Fibroblast of skin of back (primary cell): Measurements from ENCODE around the gene NOP53. TPM values are rescaled to one million over a fixed set of nuclear protein-coding genes. Genes with fewer than 3 reads are reported as not detected.
"Not testable (repeated sequence)": the region's sequence is repeated elsewhere in the genome, so short reads cannot be mapped to it uniquely, and the experiment has no call there.

ENCODE experiments used
- DNase-seq: peaks from one replicate; pipeline ENCODE4 v3.0.0-alpha.2; 2013
- polyA plus RNA-seq, 2 experiments: library from polyadenylated mRNA; unstranded; fragments of 120-200 nt; gene quantifications; one replicate each; pipeline ENCODE4 v1.2.1, GENCODE V29; 2013; ENCODE audit not compliant: insufficient read length in 2 of 2

Gene NOP53
- 139 TPM for polyA plus RNA-seq (2013, experiment 1 of 2; ENCODE audit: insufficient read length)
- polyA plus RNA-seq (2013, experiment 2 of 2; ENCODE audit: insufficient read length): 233 TPM

DNA sequence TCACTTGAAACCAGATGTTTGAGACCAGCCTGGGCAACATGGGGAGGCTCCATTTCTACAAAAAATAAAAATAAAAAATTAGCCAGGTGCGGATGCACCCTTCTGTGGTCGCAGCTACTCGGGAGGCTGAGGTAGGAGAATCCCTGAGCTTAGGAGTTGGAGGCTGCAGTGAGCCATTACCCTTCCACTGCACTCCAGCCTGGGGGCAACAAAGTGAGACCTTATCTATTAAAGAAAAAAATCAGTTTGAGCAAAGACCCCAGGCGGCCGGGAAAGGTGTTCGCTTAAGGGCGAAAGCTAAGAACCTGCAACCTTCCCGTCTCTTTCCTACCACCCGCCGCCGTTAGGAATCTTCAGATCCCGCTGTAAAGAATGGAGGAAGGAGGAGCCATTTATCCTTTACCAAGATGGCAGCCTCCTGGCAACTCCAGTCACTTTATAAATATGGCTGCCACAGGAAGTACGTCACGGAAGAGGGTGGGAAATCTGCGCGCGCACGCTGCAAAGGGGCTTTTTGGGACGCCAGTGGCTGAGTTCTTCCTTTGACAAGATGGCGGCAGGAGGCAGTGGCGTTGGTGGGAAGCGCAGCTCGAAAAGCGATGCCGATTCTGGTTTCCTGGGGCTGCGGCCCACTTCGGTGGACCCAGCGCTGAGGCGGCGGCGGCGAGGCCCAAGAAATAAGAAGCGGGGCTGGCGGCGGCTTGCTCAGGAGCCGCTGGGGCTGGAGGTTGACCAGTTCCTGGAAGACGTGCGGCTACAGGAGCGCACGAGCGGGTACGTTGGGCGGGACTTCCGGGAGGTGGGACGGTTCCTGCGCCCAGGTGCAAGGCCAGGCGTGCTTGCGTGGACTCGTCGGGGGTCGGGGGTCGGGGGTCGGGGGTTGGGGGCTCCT, at the start of gene NOP53:
TSS of gene NOP53 (plus strand) at position 537 of the 892 bp plus-strand sequence. CDS start at position 551, 14 bp downstream.
- DNase-seq: peak; percentile 96

DNA sequence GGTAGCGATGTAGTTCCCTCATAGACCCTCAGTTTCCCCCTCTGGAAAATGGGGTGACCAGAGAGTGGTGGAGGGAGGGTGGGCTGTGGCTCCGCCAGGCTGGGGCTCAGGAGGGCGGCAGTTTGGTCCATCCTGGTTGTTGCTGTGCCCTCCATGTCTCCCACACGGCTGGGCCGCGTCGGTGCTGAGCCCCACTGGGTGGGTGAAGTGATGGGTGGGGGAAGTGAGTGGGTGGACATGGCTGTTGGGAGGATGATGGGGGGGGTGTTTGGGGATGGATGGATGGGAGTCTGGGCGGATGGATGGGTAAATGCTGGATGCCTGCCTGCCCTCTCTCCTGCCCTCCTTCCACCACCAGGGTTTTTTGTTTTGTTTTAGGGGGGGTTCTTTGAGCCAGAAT, 48.7 kb upstream of the NOP53 start:
- no peak for DNase-seq

DNA sequence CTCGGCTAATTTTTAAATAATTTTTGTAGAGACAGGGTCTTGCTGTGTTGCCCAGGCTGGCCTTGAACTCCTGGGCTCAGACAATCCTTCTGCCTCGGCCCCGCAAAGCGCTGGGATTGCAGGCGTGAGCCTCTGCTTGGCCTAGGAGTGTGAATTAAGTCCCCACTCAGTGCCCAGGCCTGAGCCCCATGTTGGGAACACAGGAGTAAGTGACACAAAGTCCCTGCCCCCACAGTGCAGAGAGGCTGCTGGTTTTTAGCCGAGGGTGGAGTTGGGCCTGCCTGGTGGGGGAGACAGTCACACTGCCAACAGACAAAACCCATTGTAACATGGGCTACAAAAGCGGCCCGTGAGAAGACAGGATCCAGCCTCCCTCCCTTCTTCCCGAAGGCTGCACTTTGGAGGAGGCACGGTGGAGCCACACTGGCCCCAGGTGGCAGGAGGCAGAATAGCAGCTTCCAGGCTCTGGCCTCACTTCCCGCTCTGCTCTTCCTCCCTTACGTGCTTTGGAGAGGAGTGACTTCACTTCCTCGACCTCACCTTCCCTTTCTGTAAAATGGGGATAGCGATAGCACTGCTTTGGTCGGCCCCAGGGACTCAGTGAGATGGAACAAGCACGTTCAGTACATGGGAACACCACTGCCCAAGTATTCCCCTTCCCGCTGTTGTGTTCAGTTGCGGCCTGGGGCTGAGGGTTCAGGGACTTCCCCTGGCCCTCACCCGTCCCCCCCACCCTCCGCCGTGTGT, 47.3 kb upstream of the NOP53 start:
- DNase-seq: peak; percentile 83

DNA sequence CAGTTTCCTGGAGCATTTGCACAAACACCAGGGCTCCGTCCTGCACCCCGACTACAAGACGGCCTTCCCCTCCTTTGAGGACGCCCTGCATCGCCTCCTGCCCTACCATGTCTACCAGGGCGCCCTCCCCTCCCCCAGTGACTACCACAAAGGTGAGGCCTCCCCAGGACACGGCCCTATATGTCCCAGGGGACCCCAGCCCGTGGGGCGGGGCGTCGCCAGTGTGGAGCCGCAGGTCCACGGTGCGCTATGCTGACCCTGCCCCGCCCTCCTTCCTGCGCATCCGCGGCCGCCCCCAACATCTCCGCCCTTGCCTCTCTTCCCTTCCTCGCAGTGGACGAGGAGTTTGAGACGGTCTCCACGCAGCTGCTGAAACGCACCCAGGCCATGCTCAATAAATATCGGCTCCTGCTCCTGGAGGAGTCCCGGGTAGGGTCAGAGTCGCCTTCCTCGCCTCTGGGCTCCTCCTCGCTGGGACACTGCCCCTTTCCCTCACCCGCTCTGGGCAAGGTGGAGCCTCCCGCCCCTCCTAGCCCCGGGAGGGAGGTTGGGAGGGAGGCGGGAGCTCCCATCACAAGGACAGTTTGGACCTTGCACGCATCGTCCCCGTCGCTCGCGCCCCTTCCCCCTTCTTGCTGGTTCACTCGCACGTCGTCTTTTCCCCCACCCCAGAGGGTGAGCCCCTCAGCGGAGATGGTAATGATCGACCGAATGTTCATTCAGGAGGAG, 46.6 kb upstream of the NOP53 start:
- DNase-seq: no peak

DNA sequence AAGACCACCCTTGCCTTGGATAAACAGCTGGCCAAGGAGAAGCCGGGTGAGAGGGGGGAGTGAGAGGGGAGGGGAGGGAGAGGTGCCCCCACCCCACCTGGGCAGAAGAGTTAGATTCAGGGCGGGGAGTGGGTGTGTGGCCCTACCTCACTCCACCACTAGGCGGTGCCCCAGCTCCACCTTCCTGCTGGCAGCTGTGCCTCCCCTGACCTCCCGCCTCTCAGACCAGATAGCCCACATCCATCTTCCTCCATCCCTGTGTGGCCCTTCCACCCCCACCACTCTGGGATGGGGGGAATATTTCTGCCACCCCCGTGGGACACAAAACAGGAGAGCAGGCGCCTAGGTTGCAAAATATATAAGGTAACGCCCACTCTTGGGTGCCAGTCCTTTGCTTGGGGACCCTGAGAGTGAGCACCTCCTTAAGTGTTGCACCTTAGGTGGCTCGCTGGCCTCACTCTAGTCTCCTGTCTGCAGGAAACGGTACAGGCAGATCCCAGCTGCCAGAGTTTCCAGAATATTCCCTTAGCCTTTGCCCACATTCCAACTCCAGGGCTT, 45.9 kb upstream of the NOP53 start:
- peak; percentile 42 for DNase-seq

DNA sequence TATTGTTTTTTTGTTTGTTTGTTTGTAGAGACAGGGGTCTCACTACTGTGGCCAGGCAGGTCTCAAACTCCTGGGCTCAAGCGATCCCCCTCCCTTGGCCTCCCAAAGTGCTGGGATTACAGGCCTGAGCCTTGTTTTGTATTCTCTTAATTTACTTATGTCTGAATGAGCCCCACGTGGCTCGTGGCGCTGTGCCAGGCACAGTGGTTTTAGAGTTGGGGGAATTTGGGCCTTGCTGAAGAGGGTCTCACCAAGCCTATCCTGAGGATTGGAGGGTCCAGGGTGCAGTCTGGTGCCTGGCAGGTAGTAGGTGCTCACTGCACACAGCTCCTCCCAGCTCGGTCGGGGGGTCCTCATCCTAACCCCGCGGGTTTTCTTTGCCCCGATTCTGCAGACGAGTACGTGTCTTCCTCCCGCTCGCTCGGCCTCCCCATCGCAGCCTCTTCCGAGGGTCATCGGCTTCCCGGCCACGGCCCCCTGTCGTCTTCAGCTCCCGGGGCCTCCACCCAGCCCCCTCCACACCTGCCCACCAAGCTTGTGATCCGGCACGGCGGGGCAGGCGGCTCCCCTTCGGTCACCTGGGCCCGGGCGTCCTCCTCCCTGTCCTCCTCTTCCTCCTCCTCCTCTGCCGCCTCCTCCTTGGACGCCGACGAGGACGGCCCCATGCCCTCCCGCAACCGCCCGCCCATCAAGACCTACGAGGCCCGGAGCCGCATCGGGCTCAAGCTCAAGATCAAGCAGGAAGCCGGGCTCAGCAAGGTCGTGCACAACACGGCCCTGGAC, 44.2 kb upstream of the NOP53 start:
- no peak for DNase-seq

DNA sequence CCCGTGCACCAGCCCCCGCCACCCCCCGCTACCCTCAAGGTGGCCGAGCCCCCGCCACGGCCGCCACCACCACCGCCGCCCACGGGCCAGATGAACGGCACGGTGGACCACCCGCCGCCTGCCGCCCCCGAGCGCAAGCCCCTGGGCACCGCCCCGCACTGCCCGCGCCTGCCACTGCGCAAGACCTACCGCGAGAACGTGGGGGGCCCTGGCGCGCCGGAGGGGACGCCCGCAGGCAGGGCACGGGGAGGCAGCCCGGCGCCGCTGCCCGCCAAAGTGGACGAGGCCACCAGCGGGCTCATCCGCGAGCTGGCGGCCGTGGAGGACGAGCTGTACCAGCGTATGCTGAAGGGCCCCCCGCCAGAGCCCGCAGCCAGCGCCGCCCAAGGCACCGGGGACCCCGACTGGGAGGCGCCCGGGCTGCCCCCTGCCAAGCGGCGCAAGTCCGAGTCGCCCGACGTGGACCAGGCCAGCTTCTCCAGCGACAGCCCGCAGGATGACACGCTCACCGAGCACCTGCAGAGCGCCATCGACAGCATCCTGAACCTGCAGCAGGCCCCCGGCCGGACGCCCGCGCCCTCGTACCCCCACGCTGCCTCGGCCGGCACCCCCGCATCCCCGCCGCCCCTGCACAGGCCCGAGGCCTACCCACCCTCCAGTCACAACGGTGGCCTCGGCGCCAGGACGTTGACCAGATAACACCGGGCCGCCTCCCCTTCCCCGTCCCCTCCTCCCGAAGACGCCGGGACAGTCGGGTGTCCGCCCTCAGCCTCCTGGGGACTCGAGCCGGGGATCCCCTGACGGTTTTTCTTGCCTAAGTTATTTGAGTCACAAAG, 43.4 kb upstream of the NOP53 start:
- DNase-seq: no peak

DNA sequence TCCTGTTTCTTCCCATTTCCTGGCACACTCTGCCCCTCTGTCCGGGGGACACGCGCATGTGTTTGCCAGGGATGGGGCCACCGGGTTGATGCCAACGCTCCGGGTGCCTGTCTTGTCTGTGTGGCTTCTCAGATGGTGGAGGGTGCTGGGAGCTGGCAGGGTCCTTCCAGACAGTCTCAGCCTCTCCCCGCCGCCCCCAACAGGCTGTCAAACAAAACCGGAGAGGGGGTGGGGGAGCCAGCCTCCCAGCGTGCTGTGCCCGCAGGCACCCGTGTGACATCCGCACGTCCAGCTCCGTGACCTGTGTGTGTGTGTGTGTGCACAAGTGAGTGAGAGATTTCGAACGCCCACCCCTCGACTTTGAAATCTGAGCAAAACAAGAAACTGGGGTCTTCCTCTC, 42.7 kb upstream of the NOP53 start:
- no peak for DNase-seq

DNA sequence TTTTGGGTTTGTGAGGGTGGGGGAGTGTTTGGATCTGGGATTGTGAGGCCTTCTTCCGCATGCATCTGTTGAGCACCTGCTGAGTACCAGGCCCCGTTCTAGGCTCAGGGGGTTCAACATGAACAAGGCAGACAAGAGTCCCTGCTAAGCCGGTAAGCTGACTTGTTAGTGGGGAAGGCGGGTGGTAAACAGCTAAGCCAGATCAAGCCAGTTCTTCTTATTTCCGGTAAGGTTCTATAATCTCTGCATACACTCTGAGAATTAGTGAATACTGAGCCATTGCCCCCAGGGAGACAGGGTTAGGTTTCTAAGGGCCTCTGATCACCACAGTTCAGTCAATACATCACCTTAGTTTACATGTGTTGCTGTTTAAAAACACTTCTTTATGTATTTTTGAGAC, 42.0 kb upstream of the NOP53 start:
- no peak for DNase-seq

DNA sequence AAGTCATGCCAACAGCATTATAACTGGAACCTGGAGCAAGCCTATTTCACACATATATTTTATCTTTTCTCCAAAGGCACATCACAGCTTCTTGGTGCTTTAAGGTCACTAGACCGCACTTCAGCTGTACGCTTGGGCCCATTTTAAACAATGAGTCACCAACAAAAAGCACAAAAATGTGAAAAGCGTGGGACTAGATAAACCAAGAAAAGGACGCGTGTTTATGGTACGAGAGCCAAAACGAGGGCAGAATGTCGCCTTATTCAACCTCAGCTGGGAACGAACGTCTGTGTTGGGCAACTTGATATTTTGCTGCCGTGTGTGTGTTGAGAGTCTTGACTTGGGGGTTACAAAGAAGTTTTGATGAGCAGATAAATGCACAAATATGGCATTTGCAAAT, 41.3 kb upstream of the NOP53 start:
- DNase-seq: no peak

DNA sequence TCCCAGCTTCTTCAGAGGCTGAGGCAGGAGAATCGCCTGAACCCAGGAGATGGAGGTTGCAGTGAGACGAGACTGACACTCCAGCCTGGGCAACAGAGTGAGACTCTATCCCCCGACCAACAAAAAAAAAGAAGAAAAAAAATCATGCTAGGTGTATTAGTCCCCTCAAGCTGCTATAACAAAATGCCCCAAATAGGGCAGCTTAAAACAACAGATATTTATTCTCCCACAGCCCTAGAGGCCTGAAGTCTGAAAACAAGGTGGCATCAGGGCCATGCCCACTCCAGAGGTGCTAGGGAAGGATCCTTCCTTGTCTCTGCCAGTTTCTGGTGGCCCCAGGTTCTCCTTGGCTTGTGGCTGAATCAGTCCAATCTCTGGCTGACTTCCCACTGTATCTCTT, 40.7 kb upstream of the NOP53 start:
- DNase-seq: no peak

DNA sequence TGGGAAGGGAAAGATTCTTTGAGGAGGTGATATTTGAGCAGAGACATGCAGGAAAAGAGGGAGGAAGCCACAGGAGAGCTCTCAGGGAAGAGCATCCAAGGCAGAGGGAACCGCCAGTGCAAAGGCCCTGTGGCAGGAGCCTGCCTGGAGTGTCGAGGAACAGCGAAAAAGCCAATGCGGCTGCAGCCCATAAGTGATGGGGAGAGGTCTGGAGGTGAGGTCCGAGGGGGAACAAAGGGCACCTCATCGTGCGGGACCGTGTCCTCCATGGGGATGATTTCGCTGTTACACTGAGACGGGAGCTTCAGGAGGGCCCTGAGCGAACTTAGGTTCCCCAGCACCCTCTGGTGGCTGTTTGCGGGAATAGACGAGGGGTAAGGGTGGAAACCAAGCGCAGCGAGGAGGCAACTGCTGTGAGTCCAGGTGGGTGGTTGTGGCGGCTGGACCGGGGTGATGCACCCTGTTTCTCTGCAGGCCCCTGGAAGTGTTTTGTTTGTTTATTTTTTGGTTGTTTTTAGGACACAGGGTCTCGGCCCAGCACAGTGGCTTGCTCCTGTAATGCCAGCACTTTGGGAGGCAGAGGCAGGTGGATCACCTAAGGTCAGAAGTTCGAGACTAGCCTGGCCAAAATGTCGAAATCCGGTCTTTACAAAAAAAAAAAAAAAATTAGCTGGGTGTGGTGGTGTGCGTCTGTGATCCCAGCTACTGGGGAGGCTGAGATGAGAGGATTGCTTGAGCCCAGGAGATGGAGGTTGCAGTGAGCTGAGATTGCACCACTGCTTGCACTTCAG, 38.0 kb upstream of the NOP53 start:
- DNase-seq: peak; percentile 77

DNA sequence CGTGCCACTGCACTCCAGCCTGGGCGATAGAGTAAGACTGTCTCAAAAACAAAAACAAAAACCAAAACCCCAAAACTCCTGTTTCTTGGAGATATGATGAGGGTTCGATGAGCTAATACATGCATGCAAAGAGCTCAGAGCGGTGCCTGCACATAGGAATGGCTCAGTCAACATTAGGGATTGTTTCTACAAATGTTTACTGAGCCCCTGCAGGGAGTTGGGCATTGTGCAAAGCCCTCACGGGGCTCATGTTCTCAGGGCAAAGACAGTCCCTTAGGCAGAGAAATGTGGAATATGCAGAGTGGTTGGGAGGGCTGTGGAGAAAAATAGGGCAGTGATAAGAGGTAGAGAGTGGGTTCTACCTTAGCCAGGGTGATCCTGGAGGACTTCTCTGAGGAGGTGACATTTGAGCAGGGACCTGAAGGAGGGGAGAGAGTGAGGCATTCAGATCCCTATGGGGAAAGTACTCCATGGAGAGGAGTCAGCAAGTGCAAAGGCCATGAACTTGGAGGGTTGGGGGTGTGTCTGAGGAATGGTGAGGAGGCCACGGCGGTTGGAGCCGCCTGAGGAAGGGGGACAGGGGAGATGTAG, 33.6 kb upstream of the NOP53 start:
- DNase-seq: no peak

DNA sequence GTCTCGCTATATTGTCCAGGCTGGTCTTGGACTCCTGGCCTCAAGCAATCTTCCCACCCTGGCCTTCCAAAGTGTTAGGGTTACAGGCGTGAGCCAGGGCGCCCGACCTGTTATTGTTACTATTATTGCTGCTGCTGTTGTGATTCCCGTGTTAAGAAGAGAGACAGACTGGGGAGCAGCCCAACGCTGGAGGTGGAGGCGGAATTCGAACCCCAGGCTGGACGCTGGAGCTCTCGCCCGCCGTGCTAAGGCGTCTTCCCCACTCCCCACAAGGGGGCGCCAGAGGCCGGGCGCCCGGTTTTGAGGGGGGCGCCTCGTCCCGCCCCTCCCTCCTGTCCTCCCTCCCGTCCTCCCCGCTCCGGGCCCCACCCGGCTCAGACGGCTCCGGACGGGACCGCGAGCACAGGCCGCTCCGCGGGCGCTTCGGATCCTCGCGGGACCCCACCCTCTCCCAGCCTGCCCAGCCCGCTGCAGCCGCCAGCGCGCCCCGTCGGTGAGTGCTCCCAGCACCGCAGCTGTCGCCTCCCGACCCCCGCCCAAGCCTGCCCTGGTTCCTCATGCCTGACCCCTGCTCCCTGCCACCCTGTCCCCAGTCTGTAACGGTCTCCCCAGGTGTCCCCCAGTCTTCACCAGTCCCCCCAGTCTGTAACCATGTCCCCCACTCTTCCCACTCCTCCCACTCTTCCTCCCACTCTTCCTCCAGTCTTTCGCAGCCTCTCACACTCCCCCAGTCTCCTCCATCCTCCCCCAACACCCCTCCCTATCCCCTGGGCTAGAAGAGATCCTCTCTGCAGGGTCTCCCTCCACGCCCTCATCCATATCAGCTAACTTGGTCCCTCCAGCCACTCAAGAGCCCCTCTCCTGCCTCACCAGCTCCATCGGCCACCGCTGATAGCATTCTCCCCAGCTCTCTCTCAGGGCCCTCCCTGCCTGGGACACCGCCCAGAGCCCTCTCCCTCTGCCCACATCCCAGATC, 32.0 kb upstream of the NOP53 start, which contains the start of gene EHD2:
TSS of gene EHD2 (plus strand) at position 377 of the 976 bp plus-strand sequence. CDS start 3,191 bp downstream, outside the sequence.
- peak; percentile 82 for DNase-seq

DNA sequence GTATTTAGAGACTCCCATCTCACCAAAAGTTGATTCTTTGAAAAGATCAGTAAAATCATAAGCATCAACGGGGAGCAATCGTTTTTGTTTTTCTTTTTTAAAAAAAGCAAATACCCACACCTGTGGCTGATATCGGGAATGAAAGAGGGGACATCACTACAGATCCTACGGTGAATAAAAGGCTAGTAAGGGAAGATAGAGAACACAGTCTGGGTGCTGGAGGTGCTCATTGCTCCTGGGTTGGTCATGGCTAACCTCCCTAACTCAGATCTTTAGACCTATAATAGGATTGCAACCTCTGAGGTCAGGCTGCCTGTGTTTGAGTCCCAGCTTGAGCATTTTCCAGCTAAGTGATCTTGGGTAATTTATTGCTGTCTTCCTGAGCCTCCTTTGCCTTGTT, 31.0 kb upstream of the NOP53 start:
- DNase-seq: peak; percentile 11

DNA sequence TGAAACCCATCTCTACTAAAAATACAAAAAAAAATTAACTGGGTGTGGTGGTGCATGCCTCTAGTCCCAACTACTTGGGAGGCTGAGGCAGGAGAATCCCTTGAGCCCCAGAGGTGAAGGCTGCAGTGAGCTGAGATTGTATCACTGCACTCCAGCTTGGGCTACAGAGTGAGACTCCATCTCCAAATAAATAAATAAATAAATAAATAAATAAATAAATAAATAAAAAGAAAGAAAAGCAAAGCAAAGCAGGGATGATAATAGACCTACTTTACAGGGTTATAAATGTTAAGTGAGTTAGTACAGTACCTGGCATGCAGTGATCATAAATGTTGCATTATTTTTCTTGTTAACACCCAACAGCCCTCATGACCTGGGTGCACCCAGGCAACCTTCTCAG, 30.5 kb upstream of the NOP53 start:
- DNase-seq: not testable (repeated sequence)

DNA sequence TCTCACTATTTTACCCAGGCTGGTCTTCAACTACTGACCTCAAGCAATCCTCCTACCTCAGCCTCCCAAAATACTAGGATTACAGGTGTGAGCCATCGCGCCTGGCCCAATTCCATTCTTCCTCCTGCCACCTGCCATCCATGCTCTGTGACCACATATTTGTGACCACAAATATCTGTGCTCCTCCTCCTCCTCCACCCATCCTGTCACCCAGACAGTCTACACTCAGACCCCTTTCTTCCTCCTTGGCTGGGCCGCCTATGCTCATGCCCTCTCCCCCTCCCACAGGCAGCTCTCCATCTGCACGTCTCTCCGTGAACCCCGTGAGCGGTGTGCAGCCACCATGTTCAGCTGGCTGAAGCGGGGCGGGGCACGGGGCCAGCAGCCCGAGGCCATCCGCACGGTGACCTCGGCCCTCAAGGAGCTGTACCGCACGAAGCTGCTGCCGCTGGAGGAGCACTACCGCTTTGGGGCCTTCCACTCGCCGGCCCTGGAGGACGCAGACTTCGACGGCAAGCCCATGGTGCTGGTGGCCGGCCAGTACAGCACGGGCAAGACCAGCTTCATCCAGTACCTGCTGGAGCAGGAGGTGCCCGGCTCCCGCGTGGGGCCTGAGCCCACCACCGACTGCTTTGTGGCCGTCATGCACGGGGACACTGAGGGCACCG, 28.9 kb upstream of the NOP53 start:
- no peak for DNase-seq
